Activated CD8-positive, alpha-beta memory T cell treated with anti-CD3 and anti-CD28 coated beads for 1 hour (primary cell): Measurements from ENCODE around the gene BNIP1.

Experiments used
- DNase-seq, 2 donors: peaks; one replicate each; pipeline ENCODE4 v3.0.0-alpha.2; 2020; ENCODE audit warnings: low read depth in 1 of 2; ENCODE audit errors: extremely low read depth in 1 of 2

The BNIP1 gene

DNA sequence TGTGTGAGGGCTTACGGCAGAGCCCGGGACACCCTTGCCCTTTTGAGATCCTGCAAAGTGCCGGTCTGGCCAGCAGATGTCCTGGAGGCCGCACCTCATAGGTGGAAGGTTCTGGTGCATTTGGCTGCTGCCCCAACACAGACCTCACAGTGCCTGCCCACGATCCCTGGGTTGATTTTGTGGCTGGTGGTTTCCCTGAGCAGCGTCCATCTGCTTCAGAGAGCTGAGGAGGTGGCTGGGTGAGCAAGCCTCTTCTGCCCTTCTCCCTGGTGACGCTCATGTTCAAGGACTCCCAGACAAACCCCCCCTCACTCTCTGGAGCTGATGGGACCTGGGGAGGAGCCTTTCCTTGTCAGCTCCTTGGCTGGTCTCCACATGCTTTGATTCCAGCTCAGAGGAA lies 18.9 kb downstream of the BNIP1 start:
- DNase-seq = no peak

DNA sequence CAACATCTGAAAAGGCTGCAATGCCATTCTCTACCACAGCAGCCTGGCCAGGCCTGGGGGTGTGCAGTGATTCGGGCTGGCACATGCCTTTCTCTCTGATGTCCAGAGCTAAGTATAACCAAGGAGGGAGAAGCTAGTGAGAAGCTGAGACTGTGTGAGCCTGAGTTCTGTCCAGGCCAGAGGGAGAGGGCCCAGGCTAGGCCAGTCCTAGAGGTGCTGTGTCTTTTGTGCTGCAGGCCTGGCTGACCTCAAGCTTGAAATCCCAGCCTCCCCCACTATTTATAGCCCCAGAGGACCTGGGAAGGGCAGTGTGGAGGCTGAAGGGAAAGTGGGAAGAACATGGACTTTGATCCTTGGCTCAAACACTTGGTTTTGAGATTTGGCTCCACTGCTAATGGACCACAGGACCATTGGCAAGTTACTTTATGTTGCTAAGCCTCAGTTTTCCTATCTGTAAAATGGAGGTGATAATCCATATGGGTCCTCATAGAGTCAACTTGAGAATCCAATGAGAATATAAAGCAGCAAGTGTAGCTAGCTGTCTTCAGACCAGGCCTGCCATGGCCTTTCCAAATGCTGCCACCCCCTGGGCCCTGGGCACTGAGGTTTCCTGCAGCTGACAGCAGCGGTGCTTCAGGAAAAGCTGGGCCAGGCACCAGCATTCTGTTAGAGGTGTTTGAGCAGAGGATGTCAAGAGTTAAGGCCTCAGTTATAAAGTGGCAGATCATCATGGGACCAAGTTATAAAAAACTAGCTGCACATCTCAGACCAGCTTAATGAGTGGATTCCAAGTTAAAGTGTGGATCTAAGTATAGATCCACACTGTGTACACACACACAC lies 21.1 kb downstream of the BNIP1 start:
- DNase-seq = no peak

DNA sequence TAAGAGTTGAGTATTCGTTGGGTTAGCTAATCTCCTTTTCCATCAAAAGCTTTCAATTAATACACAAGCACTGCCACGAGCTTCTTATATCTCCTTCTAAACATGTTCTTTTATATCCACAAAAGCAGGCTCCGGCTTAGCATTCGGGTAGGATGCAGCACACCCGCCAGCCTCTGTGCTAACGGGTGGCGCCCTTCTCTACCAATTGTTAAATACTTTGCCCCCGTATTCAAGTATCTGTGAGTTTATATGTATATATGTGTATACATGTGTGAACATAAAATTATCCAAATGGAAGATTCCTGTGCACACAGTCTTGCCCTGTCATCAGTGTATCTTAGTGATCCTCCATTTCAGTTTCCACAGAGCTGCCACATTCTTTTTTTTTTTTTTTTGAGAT lies 27.8 kb downstream of the BNIP1 start:
- no peak for DNase-seq

DNA sequence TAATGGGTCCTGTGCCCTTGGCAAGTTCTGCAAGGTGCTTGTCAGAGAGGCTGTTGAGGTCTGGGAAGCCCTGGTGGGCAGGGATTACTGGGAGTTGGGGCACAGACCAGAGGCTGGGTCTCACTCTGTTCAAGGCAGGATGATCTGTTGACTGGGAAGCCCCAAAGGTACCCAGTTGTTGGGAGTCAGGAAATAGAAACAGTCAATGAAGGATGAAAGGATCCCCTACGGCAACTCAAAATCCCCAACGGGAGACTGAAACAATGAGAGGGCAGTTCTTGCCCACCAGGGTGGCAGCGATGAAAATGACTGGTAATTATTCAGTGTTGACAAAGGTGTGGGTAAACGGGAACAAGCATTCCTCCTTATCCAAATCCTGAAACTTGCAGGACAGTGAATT lies 31.2 kb downstream of the BNIP1 start:
- no peak for DNase-seq

DNA sequence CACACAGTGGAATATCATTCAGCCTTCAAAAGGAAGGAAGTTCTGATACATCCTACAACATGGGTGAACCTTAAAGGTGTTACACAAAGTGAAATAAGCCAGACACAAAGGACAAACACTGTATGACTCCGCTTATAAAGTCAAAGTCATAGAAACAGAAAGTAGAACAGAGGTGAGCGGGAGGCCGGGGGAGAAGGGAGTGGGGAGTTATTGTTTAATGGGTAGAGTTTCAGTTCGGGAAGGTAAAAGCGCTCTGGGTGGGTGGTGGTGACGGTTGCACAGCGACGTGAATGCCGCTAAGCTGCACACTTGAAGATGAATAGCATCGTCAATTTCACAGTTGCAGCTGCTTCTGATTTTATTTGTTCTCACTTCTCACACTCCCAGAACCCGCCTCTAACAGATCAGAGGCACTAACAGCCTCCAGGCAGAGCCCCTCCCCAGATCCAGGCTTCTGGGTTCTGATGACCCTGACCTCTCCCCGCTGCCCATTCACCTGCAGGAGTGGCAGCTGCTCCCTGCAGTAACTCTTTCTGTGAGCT lies 34.1 kb downstream of the BNIP1 start:
- DNase-seq = no peak

DNA sequence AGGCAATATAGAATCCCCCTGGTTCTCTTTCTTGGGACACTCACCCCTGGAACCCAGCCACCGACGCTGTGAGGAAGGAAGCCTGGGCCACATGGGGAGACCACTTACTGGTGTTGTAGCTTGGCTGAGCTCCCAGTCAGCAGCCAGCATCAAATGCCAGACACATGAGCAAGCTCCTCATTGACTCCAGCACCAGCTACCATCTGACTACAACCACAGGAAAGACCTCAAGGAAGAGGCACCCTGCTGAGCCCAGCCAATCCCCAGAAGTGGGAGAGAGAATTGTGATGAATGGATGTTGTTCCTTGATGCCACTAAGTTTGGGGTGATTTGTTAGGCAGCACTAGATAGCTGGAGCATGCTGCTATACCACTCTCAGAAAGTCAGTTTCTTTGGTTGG lies 36.0 kb downstream of the BNIP1 start:
- no peak for DNase-seq

DNA sequence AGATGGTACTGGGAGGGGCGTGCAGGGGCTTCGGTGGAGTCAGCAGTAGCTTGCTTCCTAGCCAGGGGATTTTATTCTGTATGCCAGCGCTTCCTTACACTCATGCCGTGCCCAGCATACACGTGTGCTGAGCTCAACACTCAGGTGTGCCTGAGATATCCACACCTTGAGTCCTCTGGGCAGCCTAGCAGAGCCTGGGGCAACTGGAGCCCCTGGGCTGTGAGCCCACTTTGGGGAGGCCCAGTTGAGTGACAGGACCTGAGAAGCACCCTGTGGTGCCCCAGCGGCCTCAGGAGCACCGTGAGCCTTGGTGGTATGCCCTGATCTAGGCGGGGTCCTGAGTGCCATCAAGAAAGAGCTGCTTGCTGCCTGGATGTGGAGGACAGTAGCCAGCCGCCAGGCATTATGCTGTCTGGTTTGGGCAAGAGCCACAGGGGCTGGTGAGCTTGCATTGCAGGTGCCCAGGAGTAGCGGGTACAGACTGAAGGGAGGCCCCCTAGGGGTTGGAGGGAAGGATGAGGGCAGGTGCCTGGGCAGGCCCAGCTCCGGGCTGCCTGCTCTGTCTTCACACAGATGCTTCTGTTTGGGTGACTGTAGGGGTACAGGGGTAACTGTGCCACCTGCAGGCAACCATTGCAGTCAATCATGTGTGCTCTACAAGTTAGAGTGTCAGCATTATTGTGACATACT lies 42.9 kb downstream of the BNIP1 start:
- DNase-seq = no peak

DNA sequence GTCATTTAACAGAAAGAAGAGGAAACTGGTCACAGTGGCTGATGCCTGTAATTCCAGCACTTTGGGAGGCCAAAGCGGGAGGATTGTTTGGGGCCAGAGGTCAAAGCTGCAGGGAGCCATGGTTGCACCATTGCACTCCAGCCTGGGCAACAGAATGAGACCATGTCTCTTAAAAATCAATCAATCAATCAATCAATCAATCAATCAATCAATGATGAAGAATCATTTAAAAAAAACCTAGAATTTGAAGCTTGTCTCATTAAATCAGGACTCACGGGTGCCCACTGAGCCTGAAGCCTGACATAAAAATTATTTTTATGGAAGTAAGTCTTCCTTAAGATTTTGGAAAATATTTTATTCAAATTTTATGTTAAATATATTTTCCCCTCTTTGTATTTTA lies 43.9 kb downstream of the BNIP1 start:
- DNase-seq = no peak

DNA sequence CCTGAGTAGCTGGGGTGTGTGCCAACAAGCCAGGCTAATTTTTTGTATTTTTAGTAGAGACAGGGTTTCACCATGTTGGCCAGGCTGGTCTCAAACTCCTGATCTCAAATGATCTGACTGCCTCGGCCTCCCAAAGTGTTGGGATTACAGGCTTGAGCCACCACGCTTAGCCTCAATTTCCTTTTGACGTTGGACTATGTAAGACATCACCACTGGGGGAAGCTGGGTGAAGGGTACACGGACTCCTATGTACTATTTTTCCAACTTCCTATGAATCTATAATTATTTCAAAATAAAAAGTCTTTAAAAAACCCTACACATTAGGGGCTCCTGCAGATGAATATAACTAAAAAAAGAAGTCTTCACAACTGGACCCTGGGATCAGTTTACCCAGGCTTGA lies 46.7 kb downstream of the BNIP1 start:
- no peak for DNase-seq

DNA sequence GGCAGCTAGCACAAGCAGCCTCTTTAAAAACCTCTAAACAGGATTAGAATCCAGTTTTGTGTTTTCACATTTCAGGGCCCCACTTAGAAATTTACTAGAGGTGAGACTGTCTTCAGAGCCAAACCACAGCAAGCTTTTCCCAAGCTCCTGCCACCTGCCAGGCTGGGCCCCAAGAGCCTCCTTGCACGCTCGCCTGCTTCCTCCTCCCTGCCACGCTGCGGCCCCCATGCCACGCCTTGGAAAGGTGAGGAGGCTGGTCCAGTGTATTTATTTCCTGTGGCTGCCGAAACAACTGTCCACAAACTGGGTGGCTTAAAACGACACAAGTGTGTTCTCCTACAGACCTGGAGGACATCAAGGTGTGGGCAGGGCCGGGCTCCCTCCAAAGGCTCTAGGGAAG lies 47.2 kb downstream of the BNIP1 start:
- DNase-seq = no peak

DNA sequence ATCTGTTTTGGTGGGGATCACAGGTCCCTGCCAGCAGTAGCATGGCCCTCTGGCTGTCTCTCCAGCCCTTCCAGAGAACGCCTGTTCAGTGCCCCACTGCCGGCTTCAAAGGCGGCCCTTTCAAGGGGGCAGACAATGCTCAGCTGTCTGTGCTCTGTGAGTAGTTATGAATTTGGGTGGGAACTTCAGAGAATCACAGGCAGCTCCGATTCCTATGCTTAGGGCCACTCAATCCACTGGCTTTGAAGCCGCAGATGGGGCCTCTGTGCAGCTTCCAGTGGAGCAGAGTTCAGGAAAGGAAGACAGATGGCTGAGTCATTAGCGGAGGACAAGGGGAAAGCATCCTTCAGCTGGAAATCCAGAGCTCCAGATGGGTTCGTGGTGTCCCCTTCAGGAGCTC lies 48.2 kb downstream of the BNIP1 start:
- DNase-seq = no peak

DNA sequence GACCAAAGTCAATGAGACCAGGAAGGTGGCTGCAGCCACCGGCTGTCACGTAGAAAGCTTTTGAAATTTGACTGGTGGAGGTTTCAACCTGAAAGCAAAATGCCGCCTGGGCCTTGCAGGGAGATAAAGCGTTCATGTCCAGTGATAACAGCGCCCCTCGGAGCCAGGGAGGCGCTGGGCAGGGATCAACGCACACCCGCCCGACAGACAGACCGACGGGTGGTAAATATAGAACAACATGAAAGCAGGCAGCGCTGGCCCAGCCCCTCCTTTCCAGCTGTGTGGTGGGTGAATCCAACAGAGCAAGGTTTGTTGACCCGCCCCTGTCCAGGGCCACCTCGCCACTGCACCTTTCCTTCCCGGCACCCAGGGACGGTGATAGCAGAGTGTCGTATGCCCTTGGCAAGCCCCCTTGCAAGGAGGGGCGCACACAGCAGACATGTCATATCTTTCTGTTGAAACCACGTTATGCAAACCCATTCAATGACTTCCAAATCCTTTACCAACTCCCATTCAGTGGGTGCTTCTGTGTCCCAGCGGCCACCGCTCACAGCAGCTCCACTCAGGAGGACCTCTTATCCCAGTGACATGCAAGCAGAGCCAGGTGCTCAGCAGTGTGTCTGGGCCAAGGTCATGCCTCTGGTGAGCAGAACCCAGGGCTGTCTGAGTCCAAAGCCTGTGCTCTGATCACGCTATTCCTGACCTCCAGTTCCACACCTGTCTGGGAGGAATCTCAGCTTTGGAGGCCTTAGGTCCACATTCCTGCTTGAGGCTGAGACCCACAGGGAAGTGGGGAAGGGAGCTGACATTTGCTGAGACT lies 52.0 kb downstream of the BNIP1 start:
- DNase-seq = no peak

DNA sequence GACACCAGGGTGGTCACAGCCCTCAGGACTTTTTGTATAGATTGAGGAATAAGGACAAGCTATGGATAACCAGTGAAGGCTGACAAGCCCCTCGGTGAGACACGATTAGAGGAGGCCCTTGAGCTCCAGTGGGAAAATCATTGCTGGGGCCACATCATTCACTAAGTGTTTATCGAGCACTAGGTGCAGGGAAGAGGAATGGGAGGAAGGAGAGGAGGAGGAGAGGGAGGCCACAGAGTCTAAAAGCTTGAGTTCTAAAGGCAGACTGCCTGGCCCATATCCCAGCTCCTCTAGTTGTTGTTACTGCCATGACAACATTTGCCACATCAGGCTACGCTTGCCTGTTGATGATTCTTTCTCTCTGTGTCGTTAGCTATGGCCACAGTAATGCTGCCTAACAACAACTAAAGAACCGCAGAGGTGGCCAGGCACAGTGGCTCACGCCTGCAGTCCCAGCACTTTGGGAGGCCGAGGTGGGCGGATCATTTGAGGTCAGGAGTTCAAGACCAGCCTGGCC lies 53.1 kb downstream of the BNIP1 start:
- DNase-seq = no peak

DNA sequence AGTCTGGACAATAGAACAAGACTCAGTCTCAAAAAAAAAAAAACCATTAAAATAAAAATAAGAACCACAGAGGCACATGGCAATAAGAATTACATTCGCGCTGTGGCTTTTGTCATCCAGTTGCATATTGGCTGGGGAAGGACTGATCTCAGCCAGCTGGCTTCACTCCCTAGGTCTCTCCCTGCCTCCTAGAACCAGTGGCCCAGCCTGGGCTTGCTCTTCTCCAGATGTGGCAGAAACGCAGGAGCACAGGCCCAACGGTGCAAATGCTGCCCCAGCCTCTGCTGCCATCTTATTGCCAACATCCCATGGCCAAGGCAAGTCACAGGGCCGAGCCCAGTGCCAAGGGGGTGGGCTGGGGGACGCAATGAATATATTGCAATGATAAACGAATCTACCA lies 53.7 kb downstream of the BNIP1 start:
- no peak for DNase-seq

DNA sequence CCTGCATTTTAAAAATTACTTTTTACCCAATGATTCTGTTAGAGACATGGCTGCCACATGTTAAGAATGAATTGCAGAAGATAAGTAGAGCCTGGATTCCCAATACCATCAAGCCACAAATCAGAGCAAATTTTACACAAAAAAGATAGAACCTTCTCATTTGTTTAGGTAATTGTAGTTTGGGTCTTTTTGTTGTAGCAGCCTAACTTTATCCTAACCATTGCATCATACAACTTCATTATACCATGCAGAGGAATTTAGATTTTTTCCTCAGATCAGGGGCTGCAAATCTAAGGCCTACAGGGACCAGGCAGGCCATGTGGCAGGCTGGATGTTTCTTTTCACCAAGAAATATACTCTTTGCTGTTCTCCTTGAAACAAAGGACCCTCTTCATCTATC lies 56.0 kb downstream of the BNIP1 start:
- no peak for DNase-seq

DNA sequence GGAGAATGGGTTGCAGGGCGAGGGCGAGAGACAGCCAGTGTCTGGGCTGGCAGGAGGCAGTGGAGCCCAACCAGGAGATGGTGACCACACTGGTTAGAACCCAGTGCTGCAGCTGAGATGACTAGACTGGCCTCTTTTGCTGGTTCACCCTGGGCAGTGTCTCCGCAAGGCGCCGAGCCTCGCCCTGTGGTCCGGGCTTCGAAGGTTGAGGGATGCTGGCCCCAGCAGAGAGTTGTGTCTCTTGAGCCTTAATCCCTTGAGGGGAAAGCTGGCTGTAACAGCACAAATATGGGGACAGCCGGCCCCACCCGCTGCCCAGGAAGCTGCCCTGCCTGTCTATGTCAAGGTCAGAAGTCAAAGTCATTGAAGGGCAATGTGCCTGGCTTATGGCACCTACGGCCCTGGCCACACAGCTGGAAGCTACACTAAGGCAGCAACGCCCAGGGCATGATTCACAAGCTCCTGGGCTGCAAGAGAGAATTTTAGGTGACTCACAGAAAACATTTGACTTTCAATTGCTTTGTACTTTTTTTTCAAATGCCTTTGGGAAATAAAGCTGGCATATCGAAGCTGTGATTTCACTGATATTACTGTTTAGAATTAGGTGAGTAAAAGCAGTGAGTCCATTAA lies 57.4 kb downstream of the BNIP1 start:
- DNase-seq = no peak

DNA sequence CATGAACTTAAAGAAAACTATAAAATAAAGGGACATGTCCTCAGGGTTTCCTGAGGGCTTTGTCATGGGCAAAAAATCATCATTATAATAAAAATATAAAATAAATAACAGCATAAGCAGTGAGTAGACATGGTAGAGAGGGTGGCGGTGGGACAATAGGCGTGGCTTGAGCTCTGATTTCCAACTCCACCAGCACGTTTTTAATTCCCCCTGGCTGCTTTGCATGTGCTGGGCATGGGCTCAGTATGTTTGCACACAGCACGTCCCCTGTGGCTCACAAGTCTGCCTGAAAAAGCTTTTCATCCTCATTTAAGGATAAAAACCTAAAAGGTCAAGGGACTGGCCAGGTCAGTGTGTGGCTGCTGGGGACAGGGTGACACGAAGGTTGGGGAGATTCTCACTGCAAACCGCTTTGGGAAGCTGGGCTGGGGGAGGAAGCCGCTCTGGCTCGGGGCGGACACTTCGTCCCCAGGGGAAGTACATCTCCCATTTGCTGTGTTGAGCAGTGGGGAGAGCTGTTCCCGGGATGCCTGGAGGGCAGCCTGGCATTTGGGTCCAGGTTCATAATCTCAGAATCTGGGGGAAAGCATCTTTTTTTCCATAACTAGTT lies 58.0 kb downstream of the BNIP1 start:
- DNase-seq = no peak

DNA sequence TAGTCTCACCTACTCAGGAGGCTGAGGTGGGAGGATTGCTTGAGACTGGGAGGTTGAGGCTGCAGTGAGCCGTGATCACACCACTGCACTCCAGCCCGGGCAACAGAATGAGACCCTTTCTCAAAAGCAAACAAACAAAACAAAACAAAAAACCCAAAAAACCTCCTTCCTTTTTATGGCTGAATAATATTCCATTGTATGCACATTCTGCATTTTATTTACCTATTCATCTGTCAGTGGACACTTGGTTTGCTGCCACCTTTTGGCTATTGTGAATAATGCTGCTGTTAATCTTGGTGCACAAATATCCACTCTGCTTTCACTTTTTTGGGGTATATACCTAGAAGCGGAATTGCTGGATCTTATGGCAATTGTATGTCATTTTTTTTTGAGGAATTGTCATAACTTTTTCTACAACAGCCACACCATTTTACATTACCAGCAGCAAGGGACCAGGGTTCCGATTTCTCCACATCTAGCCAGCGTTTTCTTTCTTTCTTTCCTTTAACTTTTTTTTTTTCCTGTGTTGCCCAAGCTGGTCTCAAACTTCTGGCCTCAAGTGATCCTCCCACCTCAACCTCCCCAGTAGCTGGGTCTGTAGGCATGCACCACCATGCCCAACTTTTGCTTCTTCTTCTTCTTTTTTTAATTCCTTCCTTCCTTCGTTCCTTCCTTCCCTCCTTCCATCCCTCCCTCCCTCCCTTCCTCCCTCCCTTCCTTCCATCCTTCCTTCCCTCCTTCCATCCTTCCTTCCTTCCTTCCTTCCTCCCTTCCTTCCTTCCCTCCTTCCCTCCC lies 60.1 kb downstream of the BNIP1 start:
- DNase-seq = no peak

DNA sequence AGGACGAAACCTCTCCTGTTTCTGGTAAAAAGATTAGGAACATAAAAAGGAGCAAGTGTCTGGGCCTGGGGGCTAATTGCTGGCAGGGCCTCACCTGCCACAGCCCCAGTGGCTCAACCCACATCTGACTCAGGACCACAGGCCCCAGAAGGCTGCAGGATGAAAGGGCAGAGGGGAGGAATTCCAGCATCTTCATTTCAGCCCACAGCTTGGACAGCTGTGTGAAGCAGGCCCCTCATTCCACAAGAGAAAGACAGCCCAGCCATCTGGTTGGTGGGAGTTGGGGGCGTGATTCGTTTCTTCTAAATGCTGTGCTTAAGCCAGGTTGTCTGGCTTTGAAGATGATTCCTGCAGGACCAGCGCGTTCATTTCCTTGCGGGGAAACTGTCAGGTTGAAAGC lies 61.6 kb downstream of the BNIP1 start:
- no peak for DNase-seq

DNA sequence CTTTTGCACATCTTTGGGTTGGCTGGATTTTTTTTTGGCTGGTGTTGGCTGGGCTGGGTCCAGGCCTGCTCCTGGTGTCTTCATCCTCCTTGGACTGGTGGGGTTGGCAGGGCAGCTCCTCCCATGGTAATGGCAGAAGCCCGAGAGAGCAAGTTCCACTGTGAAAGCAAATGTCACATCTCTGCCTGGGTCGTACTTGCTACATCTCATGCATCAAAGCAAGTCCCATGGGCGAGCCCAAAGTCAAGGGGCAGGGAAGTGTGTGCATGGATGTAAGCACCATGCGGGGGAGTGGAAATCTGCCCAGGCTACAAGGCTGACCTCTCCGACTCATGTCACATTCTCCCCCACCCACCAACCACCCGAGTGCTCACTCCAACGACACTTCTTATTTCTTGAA lies 64.0 kb downstream of the BNIP1 start:
- DNase-seq = no peak
